Measurements from ENCODE around the gene ZBTB9. TPM values are rescaled to one million over a fixed set of nuclear protein-coding genes. Genes with fewer than 3 reads are reported as not detected.

The ZBTB9 gene
- total RNA-seq, 1 experiment from 2014 or later = 14.2 TPM

GRCh38 chr6:33481192-33481591, 26.8 kb downstream of the ZBTB9 start:
- Histone ChIP-seq H3K4me2 (ENCODE audit: low read length) (no peak overlapping the region), H3K9ac (ENCODE audit: low read length) (no peak overlapping the region), H3K79me2 (ENCODE audit: insufficient read depth, low read length) (no peaks in the 10 kb centered on the region), H3K27ac (ENCODE audit: low read depth, low read length) (no peak overlapping the region), H3K9me2 (ENCODE audit: insufficient read depth) (no peaks in the 10 kb centered on the region), H3K9me3 (ENCODE audit: control insufficient read depth in 1 of 2, insufficient read depth in 1 of 2, low read depth in 1 of 2, low read length in 2 of 2) (no peaks in the 10 kb centered on the region), H3K4me3 (replicated peaks in 1 of 2; ENCODE audit: low read depth in 1 of 2, low read length in 2 of 2) (no peak overlapping the region), H3K27me3 (ENCODE audit: insufficient read depth, low read length) (no peaks in the 10 kb centered on the region), H3K4me1 (ENCODE audit: control insufficient read depth in 1 of 2, insufficient read depth in 2 of 2, low read length in 2 of 2) (peaks cover 0 to 5% of the 10 kb centered on the region in 2 experiments; a peak in 1 of 4 replicates), H2AFZ (ENCODE audit: low read depth, low read length, poor library complexity, severe bottlenecking) (no peak overlapping the region), H4K20me1 (ENCODE audit: insufficient read depth) (no peaks in the 10 kb centered on the region), H3K36me3 (ENCODE audit: control insufficient read depth in 1 of 2, insufficient read depth in 2 of 2, low read length in 2 of 2) (no peaks in the 10 kb centered on the region)
- DNase-seq (ENCODE audit: low read depth, low spot score) = peak; percentile 6
- CTCF ChIA-PET = no interaction called here
- POLR2A ChIA-PET = no interaction called here
- BruUV-seq (replicated peaks) = no TSS peak
- RAD21 ChIA-PET (ENCODE audit: low non-redundant PET in 1 of 2, low total read pairs in 2 of 2, uncharacterized antibody in 2 of 2, unreplicated experiment in 2 of 2) = no interaction called here
- intact Hi-C loops (cut with micrococcal nuclease) = no loop called here
- ATAC-seq = peak; percentile 47
- TF ChIP-seq ATF3 (IDR thresholded peaks at IDR 0.05) = no peak
- TF ChIP-seq, protein P1, sequence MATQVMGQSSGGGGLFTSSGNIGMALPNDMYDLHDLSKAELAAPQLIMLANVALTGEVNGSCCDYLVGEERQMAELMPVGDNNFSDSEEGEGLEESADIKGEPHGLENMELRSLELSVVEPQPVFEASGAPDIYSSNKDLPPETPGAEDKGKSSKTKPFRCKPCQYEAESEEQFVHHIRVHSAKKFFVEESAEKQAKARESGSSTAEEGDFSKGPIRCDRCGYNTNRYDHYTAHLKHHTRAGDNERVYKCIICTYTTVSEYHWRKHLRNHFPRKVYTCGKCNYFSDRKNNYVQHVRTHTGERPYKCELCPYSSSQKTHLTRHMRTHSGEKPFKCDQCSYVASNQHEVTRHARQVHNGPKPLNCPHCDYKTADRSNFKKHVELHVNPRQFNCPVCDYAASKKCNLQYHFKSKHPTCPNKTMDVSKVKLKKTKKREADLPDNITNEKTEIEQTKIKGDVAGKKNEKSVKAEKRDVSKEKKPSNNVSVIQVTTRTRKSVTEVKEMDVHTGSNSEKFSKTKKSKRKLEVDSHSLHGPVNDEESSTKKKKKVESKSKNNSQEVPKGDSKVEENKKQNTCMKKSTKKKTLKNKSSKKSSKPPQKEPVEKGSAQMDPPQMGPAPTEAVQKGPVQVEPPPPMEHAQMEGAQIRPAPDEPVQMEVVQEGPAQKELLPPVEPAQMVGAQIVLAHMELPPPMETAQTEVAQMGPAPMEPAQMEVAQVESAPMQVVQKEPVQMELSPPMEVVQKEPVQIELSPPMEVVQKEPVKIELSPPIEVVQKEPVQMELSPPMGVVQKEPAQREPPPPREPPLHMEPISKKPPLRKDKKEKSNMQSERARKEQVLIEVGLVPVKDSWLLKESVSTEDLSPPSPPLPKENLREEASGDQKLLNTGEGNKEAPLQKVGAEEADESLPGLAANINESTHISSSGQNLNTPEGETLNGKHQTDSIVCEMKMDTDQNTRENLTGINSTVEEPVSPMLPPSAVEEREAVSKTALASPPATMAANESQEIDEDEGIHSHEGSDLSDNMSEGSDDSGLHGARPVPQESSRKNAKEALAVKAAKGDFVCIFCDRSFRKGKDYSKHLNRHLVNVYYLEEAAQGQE (IDR thresholded peaks at IDR 0.05; ENCODE audit: low read depth) = no peak
- TF ChIP-seq ZFX (IDR thresholded peaks at IDR 0.05) = no peak
- TF ChIP-seq, protein P2, sequence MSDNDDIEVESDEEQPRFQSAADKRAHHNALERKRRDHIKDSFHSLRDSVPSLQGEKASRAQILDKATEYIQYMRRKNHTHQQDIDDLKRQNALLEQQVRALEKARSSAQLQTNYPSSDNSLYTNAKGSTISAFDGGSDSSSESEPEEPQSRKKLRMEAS (IDR thresholded peaks at IDR 0.05) = no peak
- no peak for TF ChIP-seq CBX3 (IDR thresholded peaks at IDR 0.05; ENCODE audit: low read depth)
- no peak for TF ChIP-seq POLR2AphosphoS5 (IDR thresholded peaks at IDR 0.05; ENCODE audit: low read depth, low read length)
- TF ChIP-seq SP1 (IDR thresholded peaks at IDR 0.05; ENCODE audit: low read depth) = no peak
- no peak for TF ChIP-seq ELF1 (IDR thresholded peaks at IDR 0.05; ENCODE audit: borderline replicate concordance, low read depth)
- TF ChIP-seq, protein P3, sequence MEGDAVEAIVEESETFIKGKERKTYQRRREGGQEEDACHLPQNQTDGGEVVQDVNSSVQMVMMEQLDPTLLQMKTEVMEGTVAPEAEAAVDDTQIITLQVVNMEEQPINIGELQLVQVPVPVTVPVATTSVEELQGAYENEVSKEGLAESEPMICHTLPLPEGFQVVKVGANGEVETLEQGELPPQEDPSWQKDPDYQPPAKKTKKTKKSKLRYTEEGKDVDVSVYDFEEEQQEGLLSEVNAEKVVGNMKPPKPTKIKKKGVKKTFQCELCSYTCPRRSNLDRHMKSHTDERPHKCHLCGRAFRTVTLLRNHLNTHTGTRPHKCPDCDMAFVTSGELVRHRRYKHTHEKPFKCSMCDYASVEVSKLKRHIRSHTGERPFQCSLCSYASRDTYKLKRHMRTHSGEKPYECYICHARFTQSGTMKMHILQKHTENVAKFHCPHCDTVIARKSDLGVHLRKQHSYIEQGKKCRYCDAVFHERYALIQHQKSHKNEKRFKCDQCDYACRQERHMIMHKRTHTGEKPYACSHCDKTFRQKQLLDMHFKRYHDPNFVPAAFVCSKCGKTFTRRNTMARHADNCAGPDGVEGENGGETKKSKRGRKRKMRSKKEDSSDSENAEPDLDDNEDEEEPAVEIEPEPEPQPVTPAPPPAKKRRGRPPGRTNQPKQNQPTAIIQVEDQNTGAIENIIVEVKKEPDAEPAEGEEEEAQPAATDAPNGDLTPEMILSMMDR (IDR thresholded peaks at IDR 0.05 in 2 of 3, conservative IDR thresholded peaks at IDR 0.05 in 1 of 3; ENCODE audit: borderline replicate concordance in 1 of 3, insufficient read depth in 1 of 3, low read depth in 2 of 3, low read length in 2 of 3) = no peak
- TF ChIP-seq FOSL1 (IDR thresholded peaks at IDR 0.05; ENCODE audit: low read depth) = no peak
- TF ChIP-seq SIN3A (IDR thresholded peaks at IDR 0.05; ENCODE audit: low read depth) = no peak
- TF ChIP-seq TCF7L2 (IDR thresholded peaks at IDR 0.05; ENCODE audit: borderline replicate concordance, extremely low read depth, insufficient read depth, insufficient read length) = no peak
- no peak for TF ChIP-seq SRF (IDR thresholded peaks at IDR 0.05; ENCODE audit: low read depth)
- TF ChIP-seq ZBTB33 (IDR thresholded peaks at IDR 0.05; ENCODE audit: extremely low read depth, insufficient replicate concordance, low read length) = no peak
- no peak for TF ChIP-seq JUND (IDR thresholded peaks at IDR 0.05)
- TF ChIP-seq YY1 (IDR thresholded peaks at IDR 0.05; ENCODE audit: extremely low read depth, insufficient replicate concordance, low read depth, low read length) = no peak
- no peak for TF ChIP-seq ZNF274 (IDR thresholded peaks at IDR 0.05; ENCODE audit: low read depth, low read length)
- no peak for TF ChIP-seq CEBPB (IDR thresholded peaks at IDR 0.05; ENCODE audit: low read depth)

Measured in HCT116 (cell line).